SJSA1 (cell line): ENCODE results near the gene S100A16. TPM values are rescaled to one million over a fixed set of nuclear protein-coding genes. Genes with fewer than 3 reads are reported as not detected.
"Not testable (repeated sequence)": the region's sequence is repeated elsewhere in the genome, so short reads cannot be mapped to it uniquely, and the experiment has no call there.

ENCODE experiments used
- DNase-seq, 2 experiments: peaks; one replicate each; pipeline ENCODE4 v3.0.0-alpha.2; 2015 to 2020; ENCODE audit warnings: low spot score in 2 of 2, low read depth in 1 of 2
- H3K27ac ChIP-seq: fragments of 250-450 bp; sonication (Bioruptor Pico); 2 replicates; pipeline ENCODE4 v1.5.1; 2020; ENCODE audit warnings: mild to moderate bottlenecking, moderate library complexity
- H3K27me3 ChIP-seq: fragments of 250-450 bp; sonication (Bioruptor Pico); replicated peaks from 2 replicates; pipeline ENCODE4 v1.5.1; 2020; ENCODE audit warnings: mild to moderate bottlenecking, moderate library complexity
- H3K36me3 ChIP-seq: fragments of 250-450 bp; sonication (Bioruptor Pico); 2 replicates; pipeline ENCODE4 v1.5.1; 2020; ENCODE audit warnings: mild to moderate bottlenecking
- H3K4me1 ChIP-seq: fragments of 250-450 bp; sonication (Bioruptor Pico); replicated peaks from 2 replicates; pipeline ENCODE4 v1.6.1; 2021; ENCODE audit warnings: mild to moderate bottlenecking
- H3K4me3 ChIP-seq: fragments of 250-450 bp; sonication (Bioruptor Pico); 2 replicates; pipeline ENCODE4 v1.5.1; 2020; ENCODE audit warnings: mild to moderate bottlenecking
- H3K9me3 ChIP-seq: fragments of 250-450 bp; sonication (Bioruptor Pico); replicated peaks from 2 replicates; pipeline ENCODE4 v1.5.1; 2020; ENCODE audit warnings: mild to moderate bottlenecking
- total RNA-seq: library from RNA; depleted of rRNA; stranded (reverse); fragments of >200 nt; shearing (Covaris generic); gene quantifications from 2 replicates; pipeline ENCODE4 v1.2.3, GENCODE V29; 2014; rRNA removed

S100A16 gene
- total RNA-seq, 1 experiment from 2014 or later: 39.8 TPM

DNA sequence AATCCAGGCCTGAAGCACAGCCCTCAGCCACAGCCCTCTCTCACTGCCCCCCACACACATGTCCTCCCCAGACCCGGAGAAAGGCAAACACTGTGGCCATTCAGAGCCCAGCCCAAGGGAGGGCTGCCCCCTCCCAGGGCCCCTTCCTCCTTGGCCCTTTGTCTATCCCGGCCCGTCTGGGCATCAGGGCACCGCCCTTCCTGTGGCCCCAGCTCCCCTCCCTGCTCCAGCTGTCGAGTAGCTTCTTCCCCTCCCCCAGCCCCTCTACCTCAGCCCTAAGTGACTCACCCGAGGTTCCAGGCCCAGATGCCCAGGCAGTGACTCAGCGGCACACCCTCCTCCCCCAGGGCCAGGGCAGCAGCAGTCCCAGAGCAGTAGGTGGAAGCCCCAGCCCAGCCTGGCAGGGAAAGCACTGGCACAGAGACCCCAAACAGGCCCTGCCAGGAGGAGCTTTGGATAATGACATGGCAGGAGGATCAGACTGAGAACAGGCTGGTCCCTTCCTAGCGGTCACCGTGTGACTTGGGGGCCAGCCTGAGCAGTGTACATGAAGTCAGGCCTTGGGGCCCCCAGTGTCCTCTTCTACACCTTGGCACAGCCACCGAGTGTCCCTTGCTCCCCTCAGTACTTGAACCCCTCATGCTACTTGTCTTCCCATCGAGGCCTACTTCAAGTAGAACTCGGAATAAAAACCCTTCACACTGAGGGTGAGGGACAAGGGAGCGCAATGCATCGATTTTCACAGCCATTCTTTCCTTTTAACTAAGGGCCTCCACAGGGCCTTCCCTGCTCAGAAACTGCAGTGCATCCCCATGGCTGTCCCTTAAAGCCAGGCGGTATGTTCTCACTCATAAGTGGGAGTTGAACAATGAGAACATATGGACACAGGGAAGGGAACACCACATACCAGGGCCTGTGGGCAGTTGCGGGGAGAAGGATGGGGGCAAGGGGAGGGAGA lies 46.2 kb downstream of the S100A16 start:
- DNase-seq: peak; percentile 99 to 100
- no peak overlapping the region for H3K4me3 ChIP-seq
- peaks cover 51% of the 10 kb centered on the region for H3K4me1 ChIP-seq
- H3K9me3 ChIP-seq: no peaks in the 10 kb centered on the region
- H3K27ac ChIP-seq: peak overlapping the region; percentile 99
- 0 out of 2 replicates have a peak, but pooled peaks cover 4% of the 10 kb centered on the region for H3K36me3 ChIP-seq
- H3K27me3 ChIP-seq: no peaks in the 10 kb centered on the region

- no peak within 1 kb of the TSS for H3K4me3 ChIP-seq
- peak within 1 kb of the TSS; percentile 99 for H3K27ac ChIP-seq
- H3K4me1 ChIP-seq: peaks cover 54% of the 10 kb centered on the region
- H3K9me3 ChIP-seq: no peaks in the 10 kb centered on the region
- peak; percentile 91 to 92 for DNase-seq
- H3K27me3 ChIP-seq: no peaks in the 10 kb centered on the region
- H3K36me3 ChIP-seq: 0 out of 2 replicates have a peak, but pooled peaks cover 4% of the 10 kb centered on the region
Measured at GRCh38 chr1:153565529-153566374, 47.2 kb downstream of the S100A16 start, which contains the start of gene S100A2. Gene S100A2, minus strand, starts transcription at chr1:153565844. Its CDS starts 1,967 bp downstream, at chr1:153563877.

DNA sequence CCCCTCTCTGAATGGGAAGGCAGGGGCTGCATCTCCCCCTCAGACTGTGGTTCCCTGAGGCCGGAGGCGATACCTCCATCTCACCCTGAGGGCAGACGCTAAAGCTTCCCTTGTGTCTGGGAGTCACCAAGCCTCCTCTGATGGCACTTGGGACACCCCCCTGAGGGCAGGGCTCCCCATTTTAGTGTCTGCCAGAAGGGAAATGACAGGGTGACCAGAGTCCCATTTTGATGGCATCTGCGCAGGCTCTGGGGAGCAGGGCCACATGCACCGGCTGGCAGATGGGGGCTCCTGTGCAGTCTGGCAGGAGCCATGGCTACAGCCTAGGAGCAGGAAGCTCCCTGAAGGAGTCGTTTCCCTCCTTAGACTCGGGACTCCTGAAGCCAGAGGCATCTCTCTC lies 48.9 kb downstream of the S100A16 start:
- H3K9me3 ChIP-seq: no peaks in the 10 kb centered on the region
- no peaks in the 10 kb centered on the region for H3K27me3 ChIP-seq
- H3K4me1 ChIP-seq: peaks cover 53% of the 10 kb centered on the region
- no peak overlapping the region for H3K4me3 ChIP-seq
- H3K36me3 ChIP-seq: 0 out of 2 replicates have a peak, but pooled peaks cover 4% of the 10 kb centered on the region
- no peak for DNase-seq
- H3K27ac ChIP-seq: no peak overlapping the region

GRCh38 chr1:153563483-153563901 lies 49.4 kb downstream of the S100A16 start:
- peaks cover 48% of the 10 kb centered on the region for H3K4me1 ChIP-seq
- no peaks in the 10 kb centered on the region for H3K27me3 ChIP-seq
- H3K27ac ChIP-seq: no peak overlapping the region
- H3K36me3 ChIP-seq: 0 out of 2 replicates have a peak, but pooled peaks cover 4% of the 10 kb centered on the region
- no peak overlapping the region for H3K4me3 ChIP-seq
- DNase-seq: no peak
- no peaks in the 10 kb centered on the region for H3K9me3 ChIP-seq

DNA sequence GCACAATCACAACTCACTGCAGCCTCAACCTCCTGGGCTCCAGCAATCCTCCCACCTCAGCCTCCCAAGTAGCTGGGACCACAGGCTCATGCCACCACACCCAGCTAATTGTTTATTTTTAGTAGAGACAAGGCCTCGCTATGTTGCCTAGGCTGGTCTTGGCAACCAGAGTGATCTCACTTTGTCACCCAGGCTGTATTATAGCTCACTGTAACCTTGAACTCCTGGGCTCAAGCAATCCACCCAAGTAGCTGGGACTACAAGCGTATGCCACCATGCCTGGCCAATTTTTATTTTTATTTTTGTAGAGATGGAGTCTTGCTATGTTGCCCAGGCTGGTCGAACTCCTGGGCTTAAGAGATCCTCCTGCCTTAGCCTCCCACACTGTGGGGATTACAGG lies 50.9 kb downstream of the S100A16 start:
- DNase-seq, H3K4me3 ChIP-seq, H3K36me3 ChIP-seq, H3K27me3 ChIP-seq, H3K27ac ChIP-seq, H3K9me3 ChIP-seq: not testable (repeated sequence)
- peaks cover 34% of the 10 kb centered on the region for H3K4me1 ChIP-seq

- Histone ChIP-seq H3K9me3 (no peaks in the 10 kb centered on the region), H3K36me3 (no peaks in the 10 kb centered on the region), H3K27me3 (no peaks in the 10 kb centered on the region), H3K4me1 (peaks cover 29% of the 10 kb centered on the region), H3K4me3 (no peak overlapping the region), H3K27ac (no peak overlapping the region)
- no peak for DNase-seq
Measured at GRCh38 chr1:153561466-153561985, 51.4 kb downstream of the S100A16 start.

DNA sequence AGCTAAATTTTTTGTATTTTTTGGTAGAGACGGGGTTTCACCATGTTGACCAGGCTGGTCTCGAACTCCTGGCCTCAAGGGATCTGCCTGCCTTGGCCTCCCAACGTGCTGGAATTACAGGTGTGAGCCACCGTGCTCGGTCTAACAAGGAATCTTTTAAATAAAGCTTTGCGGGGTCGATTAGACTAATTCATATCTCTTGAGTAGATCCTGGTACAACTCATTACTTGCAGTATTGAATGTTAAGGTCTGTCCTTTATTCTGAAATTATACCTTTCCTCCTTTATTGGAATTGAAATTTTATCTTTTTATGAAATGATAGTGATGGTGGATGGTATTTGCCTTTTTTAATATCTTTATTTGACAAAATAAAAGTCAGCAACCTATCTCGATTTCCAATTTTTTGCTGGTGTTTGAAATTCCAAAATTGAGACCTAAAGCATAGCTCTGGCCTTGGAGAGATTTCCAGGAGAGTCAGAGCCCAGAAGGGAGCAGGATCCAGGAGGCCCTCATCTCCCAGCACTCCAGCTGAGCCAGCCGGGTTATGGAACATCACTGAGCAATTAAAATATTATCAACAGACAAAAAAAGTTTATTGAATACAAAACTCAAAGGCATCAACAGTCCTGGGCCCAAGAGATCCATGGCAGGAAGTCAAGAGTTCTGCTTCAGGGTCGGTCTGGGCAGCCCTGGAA lies 52.0 kb downstream of the S100A16 start:
- Histone ChIP-seq H3K27ac (no peak overlapping the region), H3K27me3 (no peaks in the 10 kb centered on the region), H3K4me1 (peaks cover 23% of the 10 kb centered on the region), H3K9me3 (no peaks in the 10 kb centered on the region), H3K36me3 (no peaks in the 10 kb centered on the region), H3K4me3 (no peak overlapping the region)
- DNase-seq: no peak

GRCh38 chr1:153560241-153560640 lies 52.7 kb downstream of the S100A16 start:
- Histone ChIP-seq H3K9me3 (no peaks in the 10 kb centered on the region), H3K27ac (no peak overlapping the region), H3K4me3 (no peak overlapping the region), H3K36me3 (no peaks in the 10 kb centered on the region), H3K27me3 (no peaks in the 10 kb centered on the region), H3K4me1 (peaks cover 16% of the 10 kb centered on the region)
- no peak for DNase-seq

DNA sequence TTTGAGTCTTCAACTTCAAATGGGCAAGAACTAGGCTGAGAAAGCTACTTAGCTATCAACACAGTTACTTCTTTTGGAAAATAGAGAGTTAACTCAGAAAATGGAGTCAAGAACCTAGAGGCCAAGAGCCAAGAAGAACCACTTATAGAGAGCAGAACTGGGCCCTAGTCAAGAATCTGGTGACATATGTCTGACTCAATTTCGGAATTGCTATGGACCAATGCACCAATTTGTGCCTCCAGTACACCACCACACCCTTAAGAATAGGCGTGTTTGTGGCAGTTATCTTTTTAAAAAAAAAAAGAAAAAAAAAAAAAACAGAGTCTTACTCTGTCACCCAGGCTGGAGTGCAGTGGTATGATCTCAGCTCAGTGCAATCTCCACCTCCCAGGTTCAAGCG lies 55.1 kb downstream of the S100A16 start:
- no peaks in the 10 kb centered on the region for H3K36me3 ChIP-seq
- peaks cover 14% of the 10 kb centered on the region; the same call in 1 of the 2 replicates for H3K4me1 ChIP-seq
- H3K27me3 ChIP-seq: no peaks in the 10 kb centered on the region
- no peak for DNase-seq
- no peak overlapping the region for H3K4me3 ChIP-seq
- no peak overlapping the region for H3K27ac ChIP-seq
- H3K9me3 ChIP-seq: no peaks in the 10 kb centered on the region

Other genes starting within 250 kb of the S100A16 start
- not detected in 2 replicates for gene S100A12, start 237.5 kb downstream of the S100A16 start, total RNA-seq
- not detected in 2 replicates for gene S100A8, start 222.1 kb downstream of the S100A16 start, total RNA-seq
- gene S100A7A, start 196.6 kb downstream of the S100A16 start, total RNA-seq: not detected in 2 replicates
- not detected in 2 replicates for gene S100A7, start 152.5 kb downstream of the S100A16 start, total RNA-seq
- gene S100A6, start 77.1 kb downstream of the S100A16 start, total RNA-seq: 609 and 771 TPM in 2 replicates
- not detected in 2 replicates for gene S100A5, start 72.2 kb downstream of the S100A16 start, total RNA-seq
- 5.0 and 9.5 TPM in 2 replicates for gene S100A4, start 67.3 kb downstream of the S100A16 start, total RNA-seq
- gene S100A3, start 63.9 kb downstream of the S100A16 start, total RNA-seq: 0.31 and 2.9 TPM in 2 replicates
- gene S100A2, start 47.3 kb downstream of the S100A16 start, total RNA-seq: 5.3 and 15.8 TPM in 2 replicates
- gene S100A14, start 3.2 kb upstream of the S100A16 start, total RNA-seq: not detected in 2 replicates
- 74.0 and 135 TPM in 2 replicates for gene S100A13, start 14.4 kb upstream of the S100A16 start, total RNA-seq
- 0.32 TPM in 1 of 2 replicates, not detected in the other for gene S100A1, start 15.3 kb upstream of the S100A16 start, total RNA-seq
- 31.0 and 50.8 TPM in 2 replicates for gene CHTOP, start 20.9 kb upstream of the S100A16 start, total RNA-seq
- 48.0 and 59.3 TPM in 2 replicates for gene SNAPIN, start 45.6 kb upstream of the S100A16 start, total RNA-seq
- 347 and 370 TPM in 2 replicates for gene ILF2, start 57.9 kb upstream of the S100A16 start, total RNA-seq
- gene NPR1, start 65.6 kb upstream of the S100A16 start, total RNA-seq: 0.05 TPM in 1 of 2 replicates, not detected in the other
- gene INTS3, start 114.9 kb upstream of the S100A16 start, total RNA-seq: 17.2 and 23.4 TPM in 2 replicates
- gene SLC27A3, start 162.3 kb upstream of the S100A16 start, total RNA-seq: 5.7 and 11.9 TPM in 2 replicates